Activated CD4-positive, alpha-beta T cell treated with anti-CD3 and anti-CD28 coated beads for 1 hour (primary cell): Measurements from ENCODE around the gene OR6A2.
"Not testable (repeated sequence)": the region's sequence is repeated elsewhere in the genome, so short reads cannot be mapped to it uniquely, and the experiment has no call there.

Experiments used
- DNase-seq: peaks from one replicate; pipeline ENCODE4 v3.0.0-alpha.2; 2020

The OR6A2 gene

GRCh38 chr11:6799402-6799801, at the start of gene OR6A2:
Gene OR6A2 (minus strand): TSS chr11:6799689. CDS start chr11:6795708, 3,981 bp downstream.
- DNase-seq, result no peak

- DNase-seq, result no peak
Measured at GRCh38 chr11:6845383-6845782, 45.9 kb upstream of the OR6A2 start, which contains the start of gene OR10A5. Gene OR10A5 (plus strand): TSS chr11:6845683. CDS start chr11:6845683, 0 bp downstream.

GRCh38 chr11:6844356-6844755, 44.9 kb upstream of the OR6A2 start:
- DNase-seq, result no peak

- no peak for DNase-seq
Measured at GRCh38 chr11:6843670-6844069, 44.2 kb upstream of the OR6A2 start.

- DNase-seq, result no peak
Measured at GRCh38 chr11:6841694-6842093, 42.2 kb upstream of the OR6A2 start.

GRCh38 chr11:6834021-6834420, 34.5 kb upstream of the OR6A2 start:
- no peak for DNase-seq

GRCh38 chr11:6833356-6833755, 33.9 kb upstream of the OR6A2 start:
- DNase-seq, result no peak

GRCh38 chr11:6828103-6828502, 28.6 kb upstream of the OR6A2 start:
- no peak for DNase-seq

GRCh38 chr11:6825231-6825744, 25.8 kb upstream of the OR6A2 start:
- DNase-seq, result no peak

GRCh38 chr11:6824136-6824823, 24.8 kb upstream of the OR6A2 start:
- no peak for DNase-seq

GRCh38 chr11:6818967-6819366, 19.5 kb upstream of the OR6A2 start:
- DNase-seq, result no peak

GRCh38 chr11:6817694-6818093, 18.2 kb upstream of the OR6A2 start:
- no peak for DNase-seq

GRCh38 chr11:6813656-6814055, 14.2 kb upstream of the OR6A2 start:
- DNase-seq, result no peak

GRCh38 chr11:6812390-6813005, 13.0 kb upstream of the OR6A2 start:
- DNase-seq, result no peak

GRCh38 chr11:6801075-6801474, 1.6 kb upstream of the OR6A2 start:
- DNase-seq, result not testable (repeated sequence)

GRCh38 chr11:6794639-6795038, 4.8 kb downstream of the OR6A2 start:
- DNase-seq, result no peak

- no peak for DNase-seq
Measured at GRCh38 chr11:6790546-6790945, 8.9 kb downstream of the OR6A2 start.

GRCh38 chr11:6782720-6783119, 16.8 kb downstream of the OR6A2 start, which contains the start of gene OR2AG1:
Gene OR2AG1 (plus strand): TSS chr11:6783020. CDS start chr11:6785038, 2,018 bp downstream.
- no peak for DNase-seq

GRCh38 chr11:6780829-6781228, 18.7 kb downstream of the OR6A2 start:
- DNase-seq, result no peak

GRCh38 chr11:6778518-6778917, 21.0 kb downstream of the OR6A2 start:
- no peak for DNase-seq

- no peak for DNase-seq
Measured at GRCh38 chr11:6771926-6772893, 27.3 kb downstream of the OR6A2 start, which contains the start of gene OR2AG2. Gene OR2AG2 (minus strand): TSS chr11:6771976. CDS start chr11:6768957, 3,019 bp downstream.

GRCh38 chr11:6757373-6757967, 42.0 kb downstream of the OR6A2 start:
- DNase-seq, result peak; percentile 34

- no peak for DNase-seq
Measured at GRCh38 chr11:6755953-6756347, 43.5 kb downstream of the OR6A2 start.
